ENCODE data around the gene PCNX4.

Gene PCNX4

DNA sequence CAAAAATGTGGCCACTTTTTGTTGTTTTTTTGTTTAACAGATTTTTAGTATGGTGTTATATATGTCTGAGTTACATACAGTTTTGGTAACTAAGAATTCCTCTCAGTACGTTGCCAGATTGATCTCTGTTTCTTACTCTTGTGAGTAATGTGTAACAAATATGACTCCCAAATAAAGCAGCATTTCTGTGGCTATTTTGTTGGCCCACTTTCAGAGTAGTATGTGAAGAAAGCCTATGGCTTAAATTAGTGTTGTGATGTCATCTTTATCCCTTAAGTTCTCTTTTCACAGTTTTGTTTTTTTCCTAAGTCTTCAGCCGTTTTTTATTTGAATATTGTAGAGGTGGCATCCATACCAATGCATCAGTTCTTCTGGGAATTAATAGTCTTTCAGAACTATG lies 10.7 kb downstream of the PCNX4 start:
- peak; percentile 94 for DNase-seq

DNA sequence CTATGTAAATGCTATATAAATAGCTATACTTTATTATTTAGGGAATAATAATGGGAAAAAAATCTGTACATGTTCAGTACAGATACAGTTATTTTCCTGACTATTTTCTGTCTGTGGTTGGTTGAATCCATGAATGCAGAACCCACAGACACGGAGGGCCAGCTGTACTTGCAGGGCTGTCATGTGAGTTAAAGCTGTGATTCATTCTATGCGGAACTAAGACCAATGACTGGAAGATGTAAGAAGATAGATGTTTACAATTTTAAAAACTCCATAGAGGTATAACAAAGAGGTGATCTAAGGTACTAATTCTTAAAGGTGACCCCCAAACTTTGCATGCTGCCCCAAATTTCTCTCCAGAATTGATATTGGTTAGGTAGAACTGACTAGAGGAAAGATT lies 14.6 kb downstream of the PCNX4 start:
- DNase-seq, result peak; percentile 59

DNA sequence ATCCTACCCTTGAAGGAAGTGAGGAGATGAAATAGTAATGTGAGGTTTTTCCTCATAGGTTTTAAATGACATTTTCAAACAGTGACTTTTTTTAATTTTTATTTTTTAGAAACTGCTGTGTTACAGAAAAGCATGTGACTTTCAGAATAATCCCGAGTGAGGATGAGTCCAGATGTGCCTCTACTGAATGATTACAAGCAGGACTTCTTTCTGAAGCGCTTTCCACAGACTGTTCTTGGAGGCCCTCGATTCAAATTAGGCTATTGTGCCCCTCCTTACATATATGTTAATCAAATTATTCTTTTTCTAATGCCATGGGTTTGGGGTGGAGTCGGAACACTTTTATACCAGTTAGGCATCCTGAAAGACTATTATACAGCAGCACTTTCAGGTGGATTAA lies 15.8 kb downstream of the PCNX4 start:
- DNase-seq, result no peak

DNA sequence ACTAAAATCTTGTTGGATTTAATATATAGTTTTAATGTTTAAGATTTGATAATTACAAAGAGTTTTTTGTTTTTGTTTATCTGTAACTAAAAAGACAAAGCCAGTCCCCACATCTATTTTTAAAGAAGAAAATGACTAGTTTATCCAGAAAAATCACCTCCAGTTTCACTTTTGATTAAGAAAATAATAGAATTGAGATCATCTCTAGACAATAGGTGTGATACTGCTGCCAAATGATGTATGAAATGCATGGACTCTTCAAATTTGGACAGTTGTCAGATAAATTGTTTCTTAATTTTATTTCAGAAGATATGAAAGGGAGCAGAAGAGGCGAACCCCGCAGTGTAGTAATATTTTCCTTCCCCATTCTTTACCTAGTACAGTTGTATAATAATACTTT lies 20.0 kb downstream of the PCNX4 start:
- no peak for DNase-seq

DNA sequence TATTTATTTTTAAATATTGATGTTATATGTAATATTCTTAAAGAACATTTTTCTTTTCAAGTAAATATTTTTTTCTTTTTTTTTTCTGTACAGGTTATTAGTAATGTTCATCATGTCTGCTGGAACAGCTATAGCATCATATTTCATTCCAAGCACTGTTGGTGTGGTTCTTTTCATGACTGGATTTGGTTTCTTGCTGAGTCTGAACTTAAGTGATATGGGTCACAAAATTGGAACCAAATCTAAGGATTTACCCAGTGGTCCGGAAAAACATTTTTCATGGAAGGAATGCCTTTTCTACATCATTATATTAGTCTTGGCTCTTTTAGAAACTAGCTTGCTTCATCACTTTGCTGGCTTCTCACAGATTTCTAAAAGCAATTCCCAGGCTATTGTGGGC lies 23.2 kb downstream of the PCNX4 start:
- DNase-seq, result no peak

DNA sequence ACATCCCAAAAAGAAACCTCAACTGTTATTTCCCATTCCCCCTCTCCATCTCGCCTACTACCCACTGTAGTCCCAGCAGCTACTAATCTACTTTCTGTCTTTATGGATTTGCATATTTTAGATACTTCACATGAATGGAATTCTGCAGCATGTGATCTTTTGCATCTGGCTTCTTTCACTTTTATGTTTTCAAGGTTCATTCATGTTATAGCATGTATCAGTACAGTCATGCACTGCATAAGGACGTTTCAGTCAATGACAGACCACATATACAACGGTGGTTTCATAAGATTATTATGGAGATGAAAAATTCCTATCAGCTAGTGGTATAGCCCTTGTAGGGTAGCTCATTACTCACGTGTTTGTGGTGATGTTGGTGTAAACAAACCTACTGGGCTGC lies 24.5 kb downstream of the PCNX4 start:
- DNase-seq, result peak; percentile 41

DNA sequence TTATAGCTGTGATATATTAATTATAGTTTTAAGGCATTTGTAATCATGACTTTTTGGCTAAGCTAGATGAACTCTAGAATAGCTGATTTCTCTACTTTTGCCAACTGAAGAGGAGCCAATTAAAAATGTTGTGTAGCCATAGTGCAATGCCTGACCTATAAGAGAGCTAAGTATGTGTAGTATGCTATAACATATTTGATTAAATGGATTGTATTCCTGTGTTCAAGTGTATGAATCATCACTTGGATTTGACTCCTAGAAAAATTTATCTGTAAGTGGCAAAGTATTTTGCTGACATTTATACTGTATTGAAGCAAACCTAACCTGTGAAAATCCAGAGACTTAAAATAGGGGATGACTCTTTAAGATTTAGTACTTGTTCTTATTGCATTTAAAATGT lies 34.2 kb downstream of the PCNX4 start:
- peak; percentile 3 for DNase-seq

DNA sequence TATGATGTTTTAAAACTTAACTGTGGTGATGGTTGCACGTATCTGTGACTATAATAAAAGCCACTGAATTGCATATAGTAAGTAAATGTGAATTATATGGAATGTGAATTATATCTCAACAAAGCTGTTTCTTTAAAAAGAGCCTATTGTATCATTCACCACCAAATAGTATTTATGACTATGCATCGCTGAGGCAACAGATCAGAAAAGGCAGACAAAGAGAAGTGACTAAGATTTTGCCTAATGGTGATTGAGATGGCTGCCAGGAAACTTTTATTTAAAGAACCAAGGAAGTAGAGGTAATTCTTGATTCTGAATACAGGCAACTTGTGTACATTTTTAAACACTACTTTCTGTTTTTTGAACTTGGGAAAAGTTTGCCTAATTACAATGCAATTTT lies 41.8 kb downstream of the PCNX4 start:
- DNase-seq, result peak; percentile 2

DNA sequence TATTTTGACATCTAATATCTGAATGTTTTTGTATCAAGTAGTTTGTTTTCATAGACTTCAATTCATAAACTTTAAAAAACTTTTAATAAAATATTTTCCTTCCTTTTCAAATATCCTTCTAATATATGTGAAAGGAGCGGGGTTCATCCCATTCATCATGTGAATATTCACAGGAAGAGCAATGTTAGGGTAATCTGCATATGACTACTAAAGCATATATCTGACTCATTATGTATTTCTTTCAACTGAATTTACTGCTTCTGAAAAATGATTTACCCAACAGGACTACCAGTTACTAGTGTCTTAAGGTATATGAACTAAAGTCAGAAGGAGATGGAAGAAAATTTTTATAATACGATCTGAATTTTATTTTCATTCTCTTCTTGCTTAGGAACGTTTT lies 43.0 kb downstream of the PCNX4 start:
- DNase-seq, result no peak

DNA sequence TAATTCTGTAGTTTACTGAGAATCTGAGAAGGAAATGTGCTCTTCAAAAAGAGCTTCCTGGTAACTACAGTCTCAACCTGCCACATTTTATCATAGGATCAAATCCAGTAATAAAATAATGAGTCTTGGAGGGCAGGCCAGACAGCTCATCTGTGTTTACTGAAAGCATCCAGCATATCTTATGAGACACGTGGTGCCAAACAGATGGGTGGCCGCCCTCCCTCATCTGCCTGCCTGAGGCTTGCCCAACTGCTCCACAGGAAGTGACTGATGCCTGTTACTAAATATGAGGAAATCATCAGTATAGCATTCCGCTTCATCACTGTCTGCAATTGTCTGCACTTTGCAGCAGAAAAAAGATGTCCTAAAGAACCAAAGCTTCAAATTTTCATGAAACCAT lies 60.0 kb downstream of the PCNX4 start:
- peak; percentile 88 for DNase-seq

DNA sequence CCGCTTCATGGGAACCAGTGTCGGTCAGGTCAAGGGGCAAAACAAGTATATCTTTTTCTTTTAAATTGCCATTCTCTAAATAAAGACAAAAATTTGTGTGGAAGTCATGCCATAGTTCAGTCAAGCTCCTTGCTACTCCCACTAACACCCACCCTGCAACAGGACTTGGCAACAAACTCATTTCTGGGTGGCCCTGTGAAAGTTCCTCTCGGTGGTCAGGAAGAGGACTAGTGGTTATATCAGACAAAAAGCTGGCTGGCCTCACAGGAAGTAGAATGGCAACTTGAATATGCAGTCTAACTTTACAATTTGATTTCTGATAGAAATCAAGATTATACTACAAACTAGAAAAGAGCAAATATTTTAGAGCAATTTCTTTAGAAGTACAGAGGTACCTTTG lies 62.3 kb downstream of the PCNX4 start:
- DNase-seq, result no peak

DNA sequence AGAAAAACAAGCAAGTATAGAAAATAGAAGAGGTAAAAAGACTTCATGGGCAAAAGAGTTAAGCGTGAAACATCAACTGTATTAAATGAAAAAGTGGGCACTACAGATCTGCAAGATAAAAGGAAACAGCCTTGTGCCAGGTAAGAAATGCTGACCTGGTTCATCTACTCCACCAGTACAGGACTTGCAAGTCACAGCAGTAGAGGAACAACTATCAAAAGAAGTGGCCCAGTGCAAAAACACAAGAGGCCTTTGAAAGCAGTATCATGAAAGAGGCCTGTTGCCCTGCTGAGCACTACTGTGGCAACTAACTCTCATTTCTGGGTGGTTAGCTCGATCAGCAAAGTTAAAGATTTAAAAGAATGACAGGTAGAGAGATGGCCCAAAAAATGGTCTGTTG lies 62.9 kb downstream of the PCNX4 start:
- DNase-seq, result no peak

DNA sequence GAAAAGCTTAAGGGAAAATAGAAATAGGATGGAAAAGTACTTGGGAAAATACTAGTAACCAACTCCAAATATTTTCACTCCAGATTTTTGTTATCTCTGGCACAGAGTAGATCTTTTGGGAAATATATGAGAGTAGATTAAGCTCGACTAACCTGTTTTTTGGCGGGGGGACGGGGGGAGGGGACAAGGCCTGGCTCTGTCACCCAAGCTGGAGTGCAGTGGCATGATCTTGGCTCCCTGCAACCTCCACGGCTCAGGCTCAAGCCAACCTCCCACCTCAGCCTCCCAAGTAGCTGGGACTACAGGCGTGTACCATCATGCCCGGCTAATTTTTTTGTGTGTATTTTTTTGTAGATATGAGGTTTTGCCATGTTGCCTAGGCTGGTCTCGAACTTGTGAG lies 68.7 kb downstream of the PCNX4 start:
- no peak for DNase-seq

DNA sequence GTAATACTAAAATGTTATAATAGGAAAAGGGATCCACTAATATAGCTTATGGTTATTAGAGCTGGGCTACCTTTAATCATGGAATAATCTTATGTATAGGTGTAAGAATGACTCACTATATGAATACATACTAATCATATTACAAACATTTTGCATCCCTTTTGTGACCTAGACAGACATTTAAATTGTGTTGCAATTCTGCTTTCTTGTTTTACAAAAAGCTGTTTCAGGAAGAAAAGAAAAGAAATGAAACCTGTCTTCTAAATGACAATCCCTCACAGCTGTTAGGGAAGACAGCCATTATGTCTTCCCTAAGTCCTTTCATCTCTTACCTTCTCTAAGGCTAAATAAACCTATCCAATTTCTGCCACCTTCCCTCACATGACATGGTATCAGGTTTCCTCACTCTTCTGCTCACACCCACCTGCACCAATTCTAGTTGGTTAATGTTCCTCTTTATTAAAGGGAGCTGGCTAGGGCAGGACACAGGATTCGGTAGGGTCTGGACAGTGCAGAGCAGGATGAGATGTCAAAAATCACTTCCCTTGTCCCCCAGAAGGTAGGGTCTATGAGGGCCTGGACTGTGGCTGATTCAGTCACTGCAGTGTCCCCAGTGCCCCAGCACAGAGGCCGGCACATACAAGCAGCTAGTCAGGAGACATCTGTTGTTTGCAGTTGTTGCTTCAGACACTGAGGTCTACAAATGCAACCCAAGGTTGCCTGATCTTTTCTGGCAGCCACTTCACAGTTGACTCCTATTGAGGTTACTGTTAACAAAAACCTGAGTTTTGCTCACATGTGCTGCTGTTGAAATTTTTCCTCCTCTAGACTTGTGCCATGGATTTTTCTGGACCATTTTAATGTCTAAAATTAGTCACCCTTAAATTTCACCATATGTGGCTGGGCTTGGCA lies 69.7 kb downstream of the PCNX4 start:
- DNase-seq, result no peak

DNA sequence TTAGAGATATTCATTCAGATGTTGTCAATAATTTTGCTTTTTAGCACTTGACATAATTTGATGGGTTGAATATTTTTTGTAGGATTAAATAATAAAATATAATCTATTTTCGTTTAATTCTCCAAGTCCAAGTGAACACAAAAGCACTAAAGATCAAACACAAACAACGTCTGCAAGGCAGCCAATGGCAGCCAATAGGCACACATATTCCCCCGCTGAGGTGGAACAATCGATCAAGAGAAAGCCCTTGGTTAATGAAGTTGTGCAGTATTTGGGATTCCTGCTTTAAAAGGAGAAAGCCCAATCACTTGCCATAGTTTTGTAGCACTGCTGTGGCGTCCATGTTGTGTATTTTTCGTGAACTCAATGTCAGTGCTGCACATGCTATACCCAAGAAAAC lies 72.0 kb downstream of the PCNX4 start:
- no peak for DNase-seq

DNA sequence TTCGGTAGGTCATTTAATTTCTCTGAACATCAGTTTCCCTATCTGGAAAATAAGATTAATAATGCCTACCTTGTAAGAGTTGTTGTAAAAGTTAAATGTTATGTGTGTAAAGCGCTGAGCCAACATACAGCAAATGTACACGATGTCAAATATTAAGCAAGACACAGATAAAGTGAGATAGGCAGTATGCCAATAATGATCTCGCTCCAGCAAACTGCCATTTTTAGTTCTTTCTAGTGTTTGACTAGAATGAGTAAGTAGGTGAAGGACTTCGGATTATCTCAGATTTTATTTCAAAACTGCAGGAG lies 72.6 kb downstream of the PCNX4 start:
- no peak for DNase-seq

DNA sequence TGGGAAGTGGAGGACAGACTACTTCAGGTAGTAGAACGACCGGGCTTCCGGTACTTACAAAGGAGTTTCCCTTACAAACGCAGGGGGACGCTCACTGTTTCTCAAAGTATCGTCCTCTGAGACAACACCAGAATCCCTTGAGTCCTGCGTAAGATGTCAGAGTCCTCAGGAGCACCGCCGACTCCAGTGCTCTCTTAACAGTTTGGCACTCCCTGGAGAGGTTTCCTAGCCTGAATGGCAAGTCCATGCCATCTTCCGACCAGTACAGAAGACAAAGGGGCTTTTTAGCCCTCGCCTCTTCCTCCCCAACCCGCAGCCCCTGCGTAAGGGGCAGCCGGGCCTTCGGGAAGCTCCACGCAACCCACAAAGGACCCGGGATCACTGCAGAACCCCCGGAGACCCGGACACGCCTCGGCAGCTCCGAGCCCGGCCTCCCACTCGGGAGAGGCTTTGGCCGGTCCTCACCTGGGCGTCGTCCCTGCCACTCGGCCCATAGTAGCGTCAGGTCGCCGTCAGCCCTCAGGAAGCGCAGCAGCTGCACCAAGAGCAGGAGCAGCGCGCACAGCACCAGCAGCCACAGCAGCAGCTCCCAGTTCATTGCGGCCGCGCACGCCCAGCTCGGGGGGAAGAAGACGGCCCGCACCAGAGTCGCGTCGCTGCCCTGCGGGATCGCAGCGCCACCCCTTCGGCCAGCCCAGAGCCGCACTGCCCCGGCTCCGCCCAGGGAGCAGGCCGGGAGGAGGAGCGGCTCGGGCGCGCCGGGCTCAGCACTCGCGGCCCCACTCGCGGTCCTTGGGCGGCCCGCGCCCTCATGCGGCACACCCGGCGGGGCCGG lies 73.2 kb downstream of the PCNX4 start, which contains the start of gene DHRS7:
TSS of gene DHRS7 (minus strand) at position 687 of the 835 bp plus-strand sequence. CDS start at position 598, 89 bp downstream.
- DNase-seq, result peak; percentile 81

DNA sequence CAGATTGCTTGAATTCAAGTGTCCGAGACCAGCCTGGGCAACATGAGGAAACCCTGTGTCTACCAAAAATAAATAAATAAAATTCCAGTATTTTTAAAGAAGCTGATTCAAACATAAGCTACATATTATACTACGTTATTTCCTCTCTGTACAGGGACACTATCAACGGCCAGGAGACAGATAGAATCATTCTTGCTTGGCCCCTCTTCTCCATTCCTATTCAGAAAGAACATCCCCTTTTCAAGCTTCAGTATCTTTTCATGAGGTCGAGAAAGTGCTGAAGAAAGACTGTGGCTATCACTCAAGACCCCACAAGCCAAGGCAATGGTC lies 73.8 kb downstream of the PCNX4 start:
- no peak for DNase-seq

DNA sequence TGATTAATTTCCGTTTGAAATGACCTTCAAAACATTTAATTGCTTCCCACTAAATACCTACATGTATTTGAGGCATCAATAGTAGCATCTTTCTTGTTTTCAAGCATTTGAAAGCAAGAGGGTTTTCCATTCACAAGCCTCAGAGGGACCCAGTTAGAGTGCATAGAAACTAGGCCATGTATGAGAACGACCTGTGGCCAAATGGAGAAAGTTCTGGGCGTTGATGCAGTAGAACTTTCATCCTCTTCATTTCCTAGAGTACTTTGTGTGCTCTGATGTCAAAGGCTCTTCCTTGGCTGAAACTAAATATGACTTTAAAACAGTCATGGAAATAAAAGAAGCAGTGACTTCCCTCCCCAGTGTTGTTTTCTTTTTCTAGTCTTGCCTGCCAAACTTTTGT lies 74.4 kb downstream of the PCNX4 start:
- DNase-seq, result no peak

DNA sequence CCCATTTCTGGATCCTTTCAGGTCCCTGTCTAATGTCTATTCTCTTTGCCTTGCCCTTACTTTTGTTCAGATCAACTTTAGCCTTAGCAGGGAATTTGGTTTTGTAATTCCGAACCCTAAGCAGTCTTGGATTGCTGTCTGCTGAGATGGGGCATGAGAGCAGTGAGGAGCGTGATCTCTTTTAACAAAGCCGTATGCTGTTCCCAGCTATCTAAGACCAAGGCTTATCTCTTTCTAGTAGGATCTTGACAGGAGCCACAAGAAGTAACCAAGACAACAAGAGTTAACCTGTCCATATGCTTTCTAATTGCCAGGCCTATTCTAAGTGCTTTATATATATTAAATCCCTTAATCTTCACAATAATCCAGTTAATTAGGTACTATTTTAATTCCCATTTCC lies 78.0 kb downstream of the PCNX4 start:
- no peak for DNase-seq

DNA sequence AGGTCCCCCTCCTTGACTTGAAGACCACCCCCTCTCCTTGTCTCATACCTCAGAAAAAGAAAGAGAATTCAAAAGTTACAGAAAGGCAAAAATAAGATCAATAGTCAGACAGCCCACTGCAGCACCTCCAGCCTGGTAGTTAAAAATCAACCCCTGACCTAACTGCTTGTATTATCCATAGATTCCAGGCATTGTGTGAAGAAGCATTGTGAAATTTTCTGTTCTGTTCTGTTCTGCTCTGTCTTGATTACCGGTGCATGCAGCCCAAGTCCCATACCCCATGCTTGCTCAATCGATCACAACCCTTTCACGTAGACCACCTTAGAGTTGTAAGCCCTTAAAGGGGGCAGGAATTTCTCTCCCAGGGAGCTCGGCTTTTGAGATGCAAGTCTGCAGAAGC lies 79.2 kb downstream of the PCNX4 start:
- no peak for DNase-seq

DNA sequence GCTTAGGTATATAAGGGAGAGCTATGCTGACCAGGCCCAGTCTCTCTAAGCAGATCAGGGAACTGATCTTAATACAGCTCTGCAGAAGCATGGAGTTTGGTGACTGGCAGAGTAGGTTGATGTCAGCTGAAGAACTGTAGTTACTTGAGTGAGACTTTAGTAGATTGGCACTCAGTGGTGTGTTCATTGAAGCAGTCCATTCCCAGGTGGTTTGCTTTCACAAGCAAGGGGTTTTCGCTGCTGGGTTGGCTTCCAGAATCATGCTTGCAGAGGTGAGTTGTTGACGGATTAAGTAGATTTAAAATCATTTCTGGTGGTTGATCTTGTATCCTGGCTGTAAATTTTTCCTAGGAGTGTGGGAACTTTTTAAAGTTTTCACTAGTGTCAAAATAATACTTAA lies 80.0 kb downstream of the PCNX4 start:
- no peak for DNase-seq

DNA sequence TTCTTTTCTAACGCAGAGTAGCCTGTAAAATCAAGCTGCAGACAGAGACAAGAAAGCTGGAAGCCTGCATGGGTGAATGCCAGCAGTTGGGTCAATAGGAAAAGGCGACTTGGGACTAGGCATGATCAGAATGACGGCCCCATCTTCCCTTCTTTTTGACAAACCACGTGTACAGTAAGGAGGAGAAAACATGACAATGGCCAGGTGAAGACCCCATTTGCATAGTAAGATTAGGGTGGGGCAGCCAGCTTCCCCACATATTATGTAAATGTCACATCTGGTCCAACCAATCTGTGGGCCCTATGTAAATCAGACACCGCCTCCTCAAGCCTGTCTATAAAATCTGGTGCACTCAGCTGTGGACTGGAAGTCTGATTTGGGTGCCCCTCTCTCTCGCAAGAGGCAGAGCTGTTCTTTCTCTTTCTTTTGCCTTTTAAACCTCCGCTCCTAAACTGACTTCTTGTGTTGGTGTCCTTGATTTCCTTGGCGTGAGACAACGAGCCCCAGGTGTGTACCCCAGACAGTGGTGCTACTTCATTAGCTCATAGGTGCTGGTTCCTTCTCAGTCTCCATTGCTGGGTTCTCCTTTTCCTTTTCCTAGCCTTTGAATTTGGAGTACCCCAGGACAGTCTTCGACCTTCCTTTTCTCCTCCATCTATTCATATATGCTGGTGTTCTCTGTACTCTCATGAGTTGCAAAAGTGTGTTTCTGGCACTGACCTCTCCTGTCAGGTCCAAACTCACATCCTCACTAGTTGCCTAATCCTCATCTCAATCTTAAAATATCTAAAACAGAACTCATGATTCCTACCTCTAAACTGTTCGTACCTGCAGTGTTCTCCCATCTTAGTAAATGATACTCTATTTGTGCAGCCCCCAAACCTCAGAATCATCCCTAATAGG lies 82.9 kb downstream of the PCNX4 start:
- DNase-seq, result no peak
